GM23338 (cell line): ENCODE measurements around the gene RAB20. TPM values are rescaled to one million over a fixed set of nuclear protein-coding genes. Genes with fewer than 3 reads are reported as not detected.

ENCODE experiments used
- ATAC-seq: fragments of 200-7000 bp; cut with Tn5 transposase; 3 replicates; pipeline ENCODE4 v1.9.1; 2020
- DNase-seq: peaks from one replicate; pipeline ENCODE4 v3.0.0-alpha.2; 2015; ENCODE audit warnings: low spot score
- H2AFZ ChIP-seq: fragments of 200-600 bp; sonication (generic); 2 replicates; pipeline ENCODE4 v1.8.0; 2016; ENCODE audit warnings: antibody characterized with exemption, mild to moderate bottlenecking, moderate library complexity
- H3F3A ChIP-seq: fragments of 200-600 bp; sonication (generic); replicated peaks from 2 replicates; pipeline ENCODE4 v1.8.0; 2017; ENCODE audit warnings: antibody characterized with exemption, mixed run types, low read depth
- H3K27ac ChIP-seq: fragments of 200-600 bp; sonication (generic); 2 replicates; pipeline ENCODE4 v1.6.1; 2016; ENCODE audit warnings: low read depth
- H3K27me3 ChIP-seq: fragments of 200-600 bp; sonication (generic); 2 replicates; pipeline ENCODE4 v1.8.0; 2016; ENCODE audit warnings: mild to moderate bottlenecking, mixed run types, moderate library complexity; ENCODE audit not compliant: insufficient read depth
- H3K36me3 ChIP-seq: fragments of 200-600 bp; sonication (generic); 2 replicates; pipeline ENCODE4 v1.8.0; 2016; ENCODE audit warnings: mild to moderate bottlenecking; ENCODE audit not compliant: insufficient read depth
- H3K4me1 ChIP-seq: fragments of 200-600 bp; sonication (generic); 2 replicates; pipeline ENCODE4 v1.8.0; 2016; ENCODE audit warnings: mild to moderate bottlenecking, moderate library complexity; ENCODE audit not compliant: insufficient read depth
- H3K4me2 ChIP-seq: fragments of 200-600 bp; sonication (generic); 2 replicates; pipeline ENCODE4 v1.7.1; 2017; ENCODE audit warnings: mixed run types
- H3K4me3 ChIP-seq: fragments of 200-600 bp; sonication (generic); 2 replicates; pipeline ENCODE4 v1.6.1; 2016; ENCODE audit warnings: mixed run types
- H3K79me2 ChIP-seq: fragments of 200-600 bp; sonication (generic); replicated peaks from 2 replicates; pipeline ENCODE4 v1.8.0; 2017; ENCODE audit warnings: mild to moderate bottlenecking; ENCODE audit not compliant: insufficient read depth
- H3K9me2 ChIP-seq: fragments of 200-600 bp; sonication (generic); 2 replicates; pipeline ENCODE4 v1.8.0; 2017; ENCODE audit not compliant: insufficient read depth
- H4K20me1 ChIP-seq: fragments of 200-600 bp; sonication (generic); replicated peaks from 2 replicates; pipeline ENCODE4 v1.8.0; 2017; ENCODE audit warnings: mild to moderate bottlenecking; ENCODE audit not compliant: insufficient read depth
- H3K27ac Mint-ChIP-seq: 2 replicates; pipeline ENCODE4 v1.8.0; 2020; ENCODE audit warnings: inconsistent platforms, mild to moderate bottlenecking, moderate library complexity, mixed read lengths
- H3K27me3 Mint-ChIP-seq: 3 replicates; pipeline ENCODE4 v1.8.0; 2022; ENCODE audit warnings: low read depth, mild to moderate bottlenecking, moderate library complexity, mixed read lengths, inconsistent platforms; ENCODE audit not compliant: insufficient read depth, poor library complexity
- H3K36me3 Mint-ChIP-seq: 3 replicates; pipeline ENCODE4 v1.8.0; 2021; ENCODE audit warnings: low read depth, mild to moderate bottlenecking, inconsistent platforms, moderate library complexity, mixed read lengths
- H3K4me1 Mint-ChIP-seq: 3 replicates; pipeline ENCODE4 v1.8.0; 2020; ENCODE audit warnings: mild to moderate bottlenecking, inconsistent platforms, mixed read lengths
- H3K4me3 Mint-ChIP-seq: 3 replicates; pipeline ENCODE4 v1.8.0; 2021; ENCODE audit warnings: moderate library complexity, mild to moderate bottlenecking, inconsistent platforms, mixed read lengths
- H3K9me3 Mint-ChIP-seq: 3 replicates; pipeline ENCODE4 v1.8.0; 2020; ENCODE audit warnings: moderate library complexity, mild to moderate bottlenecking, inconsistent platforms, mixed read lengths
- CREB1 ChIP-seq: fragments of 250-450 bp; sonication (Bioruptor Pico); IDR thresholded peaks from 2 replicates; pipeline ENCODE4 v1.5.0; 2020; ENCODE audit warnings: low read depth, mild to moderate bottlenecking, moderate library complexity
- ETS1 ChIP-seq: IDR thresholded peaks from 2 replicates; pipeline ENCODE4 v1.6.1; 2016; ENCODE audit warnings: antibody characterized with exemption
- EZH2 ChIP-seq: fragments of 200-600 bp; sonication (generic); IDR thresholded peaks from one replicate; pipeline ENCODE4 v1.8.0; 2017; ENCODE audit warnings: antibody characterized with exemption, mild to moderate bottlenecking, low read depth; ENCODE audit not compliant: unreplicated experiment
- EZH2phosphoT487 ChIP-seq: fragments of 200-600 bp; sonication (generic); IDR thresholded peaks from one replicate; pipeline ENCODE4 v1.8.1; 2018; ENCODE audit warnings: antibody characterized with exemption; ENCODE audit not compliant: unreplicated experiment
- JUNB ChIP-seq: IDR thresholded peaks from one replicate; pipeline ENCODE4 v1.6.1; 2016; ENCODE audit warnings: antibody characterized with exemption; ENCODE audit not compliant: unreplicated experiment
- NANOG ChIP-seq: IDR thresholded peaks from 2 replicates; pipeline ENCODE4 v1.6.1; 2016; ENCODE audit warnings: antibody characterized with exemption, borderline replicate concordance
- POLR2AphosphoS5 ChIP-seq: IDR thresholded peaks from 2 replicates; pipeline ENCODE4 v1.6.1; 2016; ENCODE audit warnings: antibody characterized with exemption, low read depth
- STAT1 ChIP-seq: IDR thresholded peaks from one replicate; pipeline ENCODE4 v1.6.1; 2016; ENCODE audit warnings: antibody characterized with exemption; ENCODE audit not compliant: unreplicated experiment
- ZNF114 ChIP-seq: fragments of 250-450 bp; sonication (Bioruptor Pico); IDR thresholded peaks from 2 replicates; pipeline ENCODE4 v1.5.0; 2020; ENCODE audit warnings: mild to moderate bottlenecking, moderate library complexity
- ZNF331 ChIP-seq: fragments of 250-450 bp; sonication (Bioruptor Pico); IDR thresholded peaks from 2 replicates; pipeline ENCODE4 v1.5.0; 2020; ENCODE audit warnings: low read depth, mild to moderate bottlenecking, moderate library complexity
- ZNF462 ChIP-seq: fragments of 250-450 bp; sonication (Bioruptor Pico); IDR thresholded peaks from 2 replicates; pipeline ENCODE4 v1.5.0; 2020; ENCODE audit warnings: mild to moderate bottlenecking, moderate library complexity
- polyA plus RNA-seq: library from polyadenylated mRNA; unstranded; fragments of >200 nt; fragmentation: Nextera tagmentation; extraction: Ambion mirVana; gene quantifications from 2 replicates; pipeline ENCODE4 v1.2.1, GENCODE V29; 2016
- total RNA-seq: library from RNA; depleted of rRNA; stranded (reverse); fragments of >200 nt; shearing (Covaris generic); gene quantifications from 2 replicates; pipeline ENCODE4 v1.2.3, GENCODE V29; 2014
- TF ChIP-seq, protein P1 (sequence below): IDR thresholded peaks from one replicate; pipeline ENCODE4 v1.6.1; 2018; ENCODE audit warnings: antibody characterized with exemption; ENCODE audit not compliant: unreplicated experiment
- TF ChIP-seq, protein P2 (sequence below), 2 experiments: fragments of 200-600 bp in 1 of 2; sonication (generic) in 1 of 2; conservative IDR thresholded peaks; 2 replicates each; pipeline versions ENCODE4 v1.5.1 to v1.6.1; 2016 to 2017; ENCODE audit warnings: antibody characterized with exemption in 2 of 2, low read depth in 2 of 2, mild to moderate bottlenecking in 2 of 2, moderate library complexity in 1 of 2

Gene RAB20
- total and polyA plus RNA-seq, 2 experiments from 2014 or later: 12.3 to 26.6 TPM

DNA sequence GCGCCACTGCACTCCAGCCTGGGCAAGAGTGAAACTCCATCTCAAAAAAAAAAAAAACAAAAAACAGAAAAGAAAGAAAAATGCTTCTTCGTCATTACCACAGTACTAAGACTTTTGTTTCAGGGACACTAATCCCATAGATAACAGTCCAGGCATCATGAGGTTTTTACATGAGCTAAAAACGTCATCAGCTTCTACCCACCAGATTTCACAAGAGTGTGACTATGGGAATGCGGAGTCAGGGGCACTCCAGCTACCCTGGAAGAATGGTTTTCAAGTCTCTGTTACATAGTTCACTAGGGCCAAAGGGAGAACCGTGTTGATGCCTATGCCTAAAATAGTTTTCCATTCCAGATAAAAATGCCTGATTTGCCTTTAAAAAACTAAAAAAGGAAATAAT is 33.2 kb downstream of the RAB20 start:
- Histone ChIP-seq H3K4me2 (no peak overlapping the region), H2AFZ (no peak overlapping the region), H4K20me1 (no peaks in the 10 kb centered on the region; the same call in 1 of the 2 replicates), H3K36me3 (no peaks in the 10 kb centered on the region), H3K4me1 (peaks cover 30% of the 10 kb centered on the region), H3K27ac (peak overlapping the region; percentile 84; the same call in 1 of the 2 replicates), H3K27me3 (no peaks in the 10 kb centered on the region), H3F3A (no peaks in the 10 kb centered on the region), H3K9me2 (no peaks in the 10 kb centered on the region), H3K79me2 (peaks cover 44% of the 10 kb centered on the region), H3K4me3 (no peak overlapping the region)
- no peak overlapping the region for H3K27ac Mint-ChIP-seq
- DNase-seq (no peak), ATAC-seq (no peak)
- H3K9me3 Mint-ChIP-seq: peaks cover 3% of the 10 kb centered on the region; the same call in 1 of the 3 replicates
- peaks cover 7% of the 10 kb centered on the region for H3K27me3 Mint-ChIP-seq
- no peak overlapping the region for H3K4me3 Mint-ChIP-seq
- peaks cover 54% of the 10 kb centered on the region for H3K4me1 Mint-ChIP-seq
- peaks cover 8% of the 10 kb centered on the region; the same call in 2 of the 3 replicates for H3K36me3 Mint-ChIP-seq
- TF ChIP-seq NANOG: no peak
- no peak for TF ChIP-seq ZNF331 (CRISPR knock-in tag)
- no peak for TF ChIP-seq ZNF462
- no peak for TF ChIP-seq ETS1
- TF ChIP-seq, protein P1, sequence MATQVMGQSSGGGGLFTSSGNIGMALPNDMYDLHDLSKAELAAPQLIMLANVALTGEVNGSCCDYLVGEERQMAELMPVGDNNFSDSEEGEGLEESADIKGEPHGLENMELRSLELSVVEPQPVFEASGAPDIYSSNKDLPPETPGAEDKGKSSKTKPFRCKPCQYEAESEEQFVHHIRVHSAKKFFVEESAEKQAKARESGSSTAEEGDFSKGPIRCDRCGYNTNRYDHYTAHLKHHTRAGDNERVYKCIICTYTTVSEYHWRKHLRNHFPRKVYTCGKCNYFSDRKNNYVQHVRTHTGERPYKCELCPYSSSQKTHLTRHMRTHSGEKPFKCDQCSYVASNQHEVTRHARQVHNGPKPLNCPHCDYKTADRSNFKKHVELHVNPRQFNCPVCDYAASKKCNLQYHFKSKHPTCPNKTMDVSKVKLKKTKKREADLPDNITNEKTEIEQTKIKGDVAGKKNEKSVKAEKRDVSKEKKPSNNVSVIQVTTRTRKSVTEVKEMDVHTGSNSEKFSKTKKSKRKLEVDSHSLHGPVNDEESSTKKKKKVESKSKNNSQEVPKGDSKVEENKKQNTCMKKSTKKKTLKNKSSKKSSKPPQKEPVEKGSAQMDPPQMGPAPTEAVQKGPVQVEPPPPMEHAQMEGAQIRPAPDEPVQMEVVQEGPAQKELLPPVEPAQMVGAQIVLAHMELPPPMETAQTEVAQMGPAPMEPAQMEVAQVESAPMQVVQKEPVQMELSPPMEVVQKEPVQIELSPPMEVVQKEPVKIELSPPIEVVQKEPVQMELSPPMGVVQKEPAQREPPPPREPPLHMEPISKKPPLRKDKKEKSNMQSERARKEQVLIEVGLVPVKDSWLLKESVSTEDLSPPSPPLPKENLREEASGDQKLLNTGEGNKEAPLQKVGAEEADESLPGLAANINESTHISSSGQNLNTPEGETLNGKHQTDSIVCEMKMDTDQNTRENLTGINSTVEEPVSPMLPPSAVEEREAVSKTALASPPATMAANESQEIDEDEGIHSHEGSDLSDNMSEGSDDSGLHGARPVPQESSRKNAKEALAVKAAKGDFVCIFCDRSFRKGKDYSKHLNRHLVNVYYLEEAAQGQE: no peak
- no peak for TF ChIP-seq JUNB
- TF ChIP-seq, protein P2, sequence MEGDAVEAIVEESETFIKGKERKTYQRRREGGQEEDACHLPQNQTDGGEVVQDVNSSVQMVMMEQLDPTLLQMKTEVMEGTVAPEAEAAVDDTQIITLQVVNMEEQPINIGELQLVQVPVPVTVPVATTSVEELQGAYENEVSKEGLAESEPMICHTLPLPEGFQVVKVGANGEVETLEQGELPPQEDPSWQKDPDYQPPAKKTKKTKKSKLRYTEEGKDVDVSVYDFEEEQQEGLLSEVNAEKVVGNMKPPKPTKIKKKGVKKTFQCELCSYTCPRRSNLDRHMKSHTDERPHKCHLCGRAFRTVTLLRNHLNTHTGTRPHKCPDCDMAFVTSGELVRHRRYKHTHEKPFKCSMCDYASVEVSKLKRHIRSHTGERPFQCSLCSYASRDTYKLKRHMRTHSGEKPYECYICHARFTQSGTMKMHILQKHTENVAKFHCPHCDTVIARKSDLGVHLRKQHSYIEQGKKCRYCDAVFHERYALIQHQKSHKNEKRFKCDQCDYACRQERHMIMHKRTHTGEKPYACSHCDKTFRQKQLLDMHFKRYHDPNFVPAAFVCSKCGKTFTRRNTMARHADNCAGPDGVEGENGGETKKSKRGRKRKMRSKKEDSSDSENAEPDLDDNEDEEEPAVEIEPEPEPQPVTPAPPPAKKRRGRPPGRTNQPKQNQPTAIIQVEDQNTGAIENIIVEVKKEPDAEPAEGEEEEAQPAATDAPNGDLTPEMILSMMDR (conservative IDR thresholded peaks at IDR 0.05; ENCODE audit: low read depth in 2 of 2): no peak
- no peak for TF ChIP-seq EZH2
- no peak for TF ChIP-seq CREB1 (CRISPR knock-in tag)
- no peak for TF ChIP-seq EZH2phosphoT487
- TF ChIP-seq POLR2AphosphoS5: no peak
- no peak for TF ChIP-seq STAT1
- no peak for TF ChIP-seq ZNF114 (CRISPR knock-in tag)
